RCC 7860 (cell line): Measurements from ENCODE around the gene YPEL1.
"Not testable (repeated sequence)": the region's sequence is repeated elsewhere in the genome, so short reads cannot be mapped to it uniquely, and the experiment has no call there.

Experiments
- DNase-seq: peaks from one replicate; pipeline ENCODE4 v3.0.0-alpha.2; 2015; ENCODE audit warnings: low spot score
- FAIRE-seq: peaks from 2 replicates; lab custom pipeline; 2012; peaks lifted over from hg19 to GRCh38; lab: Jason Lieb, UNC

Gene YPEL1

GRCh38 chr22:21701384-21701971 lies 34.1 kb downstream of the YPEL1 start:
- FAIRE-seq (no peak), DNase-seq (no peak)

- DNase-seq (no peak), FAIRE-seq (no peak)
Measured at GRCh38 chr22:21700822-21701221, 34.8 kb downstream of the YPEL1 start.

DNA sequence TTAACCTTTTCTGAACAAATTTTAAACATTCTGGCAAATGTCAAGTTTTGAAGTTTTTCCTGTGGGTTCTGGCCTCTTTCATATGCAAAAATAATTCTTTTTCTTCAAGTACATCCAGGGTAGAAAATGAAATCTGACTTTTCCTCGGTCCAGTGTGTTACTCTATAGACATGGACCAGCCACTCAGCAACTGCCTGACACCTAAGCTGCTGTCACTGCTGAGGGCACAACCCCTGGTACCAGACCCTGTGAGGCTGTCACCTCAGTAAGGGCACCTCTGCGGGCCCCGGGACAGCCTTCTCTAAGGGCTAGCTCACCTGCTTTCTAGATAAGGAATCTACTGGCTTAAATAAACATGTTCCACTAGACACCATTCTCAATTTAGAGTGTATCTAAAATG lies 36.0 kb downstream of the YPEL1 start:
- FAIRE-seq (no peak), DNase-seq (no peak)

GRCh38 chr22:21698430-21699329 lies 36.9 kb downstream of the YPEL1 start:
- DNase-seq: no peak
- FAIRE-seq: no peak

GRCh38 chr22:21697880-21698279 lies 37.7 kb downstream of the YPEL1 start:
- no peak for FAIRE-seq
- no peak for DNase-seq

DNA sequence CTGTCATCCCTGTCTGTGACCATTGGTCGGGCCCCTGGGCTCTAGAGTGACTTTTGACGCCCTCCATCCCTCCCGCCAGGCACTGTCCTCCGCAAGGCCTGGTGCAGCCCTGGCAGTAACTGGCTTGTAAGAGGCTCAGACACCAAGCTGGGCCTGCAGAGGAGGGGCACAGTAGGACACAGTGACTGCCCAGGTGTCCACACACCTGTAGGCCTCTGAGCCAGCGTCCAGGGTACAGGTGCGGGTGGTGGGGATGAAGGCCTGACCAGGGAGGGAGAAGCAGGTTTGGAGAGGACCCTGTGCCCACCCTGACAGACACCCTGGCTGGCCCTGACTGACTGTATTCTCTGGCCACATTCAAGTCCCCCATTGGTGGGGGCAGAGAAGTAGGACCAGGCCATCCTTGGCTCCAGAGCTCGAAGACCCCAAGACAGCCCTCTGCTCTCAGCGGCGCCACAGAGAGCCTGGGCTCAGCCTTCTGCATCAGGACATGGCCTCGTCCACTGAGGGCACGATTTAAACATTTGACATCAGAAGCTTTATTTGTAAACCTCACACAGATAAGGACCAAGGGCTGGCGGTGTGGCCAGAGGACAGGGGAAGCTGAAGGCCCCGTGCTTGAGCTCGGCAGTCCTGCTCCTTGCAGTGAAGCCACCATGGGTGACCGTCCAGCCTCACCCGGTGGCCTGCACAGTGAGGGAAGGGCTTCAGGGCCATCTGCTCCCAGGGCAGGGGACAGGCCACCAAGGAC lies 38.4 kb downstream of the YPEL1 start:
- DNase-seq: no peak
- no peak for FAIRE-seq

DNA sequence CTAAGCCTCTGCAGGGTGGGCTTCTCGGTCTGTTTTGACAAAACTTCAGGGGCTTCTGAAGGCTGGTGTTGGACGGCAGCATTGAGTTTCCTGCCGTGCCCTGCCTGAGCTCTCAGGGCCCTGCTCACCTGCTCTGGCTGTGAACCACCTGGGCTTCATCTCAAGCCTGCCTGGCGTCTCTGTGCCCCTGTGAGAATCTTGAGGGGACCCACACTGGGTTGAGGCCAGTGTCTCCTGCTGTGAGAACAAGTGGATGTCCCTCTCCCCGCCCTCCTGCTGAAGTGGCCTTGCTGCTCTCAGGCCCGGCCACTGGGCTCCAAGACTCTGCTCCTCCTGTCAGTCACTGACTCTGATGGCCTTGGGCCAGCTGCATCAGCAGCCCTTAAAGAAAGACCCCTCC lies 39.5 kb downstream of the YPEL1 start:
- DNase-seq: no peak

DNA sequence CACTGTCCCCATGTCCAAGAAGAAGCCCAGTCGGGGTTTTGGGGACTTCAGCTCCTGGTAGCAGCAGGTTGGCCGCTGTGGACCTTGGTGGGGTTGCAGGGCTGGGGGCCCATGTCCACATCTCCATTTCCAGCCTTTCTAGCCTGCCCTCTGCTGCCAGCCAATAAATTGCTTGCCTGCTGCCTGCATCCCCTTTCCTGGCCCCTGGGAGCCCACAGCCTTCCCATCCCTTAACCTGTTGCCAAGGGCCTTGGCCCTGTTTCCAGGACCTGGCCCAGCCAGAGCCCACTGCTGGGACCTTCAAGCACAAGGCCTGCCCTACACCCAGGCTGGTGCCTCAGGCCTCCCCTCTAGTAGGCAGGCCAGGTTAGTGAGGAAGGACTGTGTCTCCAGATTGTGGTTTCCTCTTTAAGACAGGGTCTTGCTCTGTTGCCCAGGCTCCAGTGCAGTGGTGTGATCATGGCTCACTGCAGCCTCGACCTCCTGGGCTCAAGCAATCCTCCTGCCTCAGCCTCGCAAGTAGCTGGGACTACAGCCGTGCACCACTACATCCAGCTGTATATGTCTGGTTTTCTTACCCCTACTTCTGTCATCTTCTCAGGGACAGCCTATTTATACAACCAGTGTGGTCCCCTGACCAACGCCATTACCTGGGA lies 40.0 kb downstream of the YPEL1 start:
- no peak for FAIRE-seq
- DNase-seq: no peak

More for the DNA sequence above, 39.5 kb downstream of the YPEL1 start:
- FAIRE-seq: no peak

DNA sequence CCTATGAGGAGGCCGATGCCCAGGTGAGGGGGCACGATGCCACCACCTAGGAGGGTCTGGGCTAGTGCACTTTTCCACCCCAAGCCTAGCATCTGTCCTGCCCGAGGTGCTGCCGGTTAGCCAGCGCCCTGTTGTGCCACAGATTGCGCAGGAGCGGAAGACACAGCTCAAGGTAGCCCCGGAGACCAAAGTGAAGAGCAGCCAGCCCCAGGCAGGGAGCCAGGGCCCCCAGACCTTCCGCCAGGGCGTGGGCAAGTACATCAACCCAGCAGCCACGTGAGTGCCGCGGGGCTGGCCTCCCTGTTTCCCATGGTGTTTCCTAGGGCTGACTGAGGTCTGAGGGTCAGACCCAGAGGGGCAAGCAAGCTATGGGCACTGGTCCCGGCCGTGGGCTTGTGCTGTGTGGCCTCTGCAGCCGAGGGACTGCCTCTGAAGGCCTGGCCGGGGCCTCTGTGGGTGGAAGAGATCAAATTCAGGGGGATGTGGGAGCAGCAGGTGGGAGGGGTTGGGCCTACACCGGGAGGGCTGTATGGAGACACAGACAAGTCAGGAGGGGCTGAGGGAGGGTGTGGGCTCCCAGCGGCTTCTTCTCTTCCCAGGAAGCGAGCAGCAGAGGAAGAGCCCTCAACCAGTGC lies 40.7 kb downstream of the YPEL1 start:
- DNase-seq (no peak), FAIRE-seq (no peak)

DNA sequence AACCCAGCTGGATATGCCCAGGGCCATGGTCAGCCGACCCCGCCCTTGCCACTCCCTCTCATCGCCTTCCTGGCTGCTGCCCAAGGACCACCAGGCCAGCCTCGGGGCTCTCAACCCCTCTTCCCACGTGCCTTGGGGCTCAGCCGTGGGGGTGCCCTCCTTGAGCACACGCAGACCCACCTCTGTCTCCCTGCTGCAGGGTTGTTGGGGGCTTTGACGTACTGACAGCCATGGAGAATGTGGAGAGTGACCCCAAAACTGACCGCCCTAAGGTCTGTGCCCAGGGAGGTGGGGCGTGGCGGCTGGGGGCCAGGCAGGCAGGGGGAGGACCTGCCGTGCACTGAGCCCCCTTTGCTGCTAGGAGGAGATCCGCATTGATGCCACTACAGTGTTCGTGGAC lies 41.2 kb downstream of the YPEL1 start:
- DNase-seq: no peak
- FAIRE-seq: no peak

- FAIRE-seq: no peak
Measured at GRCh38 chr22:21693999-21694341, 41.6 kb downstream of the YPEL1 start.

DNA sequence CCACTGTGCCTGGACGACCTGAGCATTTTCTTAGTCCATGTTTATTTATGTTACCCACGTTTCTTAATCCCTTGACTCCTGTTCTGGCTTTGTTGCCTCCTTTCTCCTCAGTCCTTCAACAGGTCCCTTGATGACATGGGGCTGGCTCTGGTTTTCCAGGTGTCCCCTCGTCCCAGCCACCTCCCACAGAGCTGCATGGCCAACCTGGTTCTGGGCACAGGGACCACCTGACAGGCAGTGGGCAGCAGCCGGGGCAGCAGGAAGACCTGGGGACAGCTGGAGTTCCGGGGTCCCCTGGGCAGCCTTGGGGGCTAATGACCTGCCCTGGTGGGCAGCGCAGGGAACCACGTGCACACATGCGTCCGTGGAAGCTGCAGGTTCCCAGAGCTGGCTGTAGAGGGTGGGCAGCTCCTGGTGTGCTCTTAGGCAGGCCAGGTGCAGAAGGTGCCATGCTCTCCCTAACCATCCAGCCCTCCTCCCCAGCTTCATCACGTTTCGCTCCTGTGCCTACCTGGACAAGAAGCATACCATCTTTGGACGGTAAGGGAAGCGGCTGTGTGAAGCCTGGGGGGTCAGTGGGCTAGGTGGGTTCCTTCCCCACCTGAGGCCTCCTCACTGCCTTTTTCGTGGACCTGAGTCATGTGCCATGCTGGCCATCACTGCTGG lies 42.1 kb downstream of the YPEL1 start:
- DNase-seq: no peak
- FAIRE-seq: no peak

More at GRCh38 chr22:21693999-21694341, 41.6 kb downstream of the YPEL1 start:
- DNase-seq: no peak

GRCh38 chr22:21692856-21693255 lies 42.7 kb downstream of the YPEL1 start:
- FAIRE-seq, DNase-seq: not testable (repeated sequence)

- DNase-seq (no peak), FAIRE-seq (no peak)
Measured at GRCh38 chr22:21691816-21692215, 43.8 kb downstream of the YPEL1 start.

GRCh38 chr22:21690401-21690801 lies 45.2 kb downstream of the YPEL1 start:
- no peak for DNase-seq
- FAIRE-seq: no peak

DNA sequence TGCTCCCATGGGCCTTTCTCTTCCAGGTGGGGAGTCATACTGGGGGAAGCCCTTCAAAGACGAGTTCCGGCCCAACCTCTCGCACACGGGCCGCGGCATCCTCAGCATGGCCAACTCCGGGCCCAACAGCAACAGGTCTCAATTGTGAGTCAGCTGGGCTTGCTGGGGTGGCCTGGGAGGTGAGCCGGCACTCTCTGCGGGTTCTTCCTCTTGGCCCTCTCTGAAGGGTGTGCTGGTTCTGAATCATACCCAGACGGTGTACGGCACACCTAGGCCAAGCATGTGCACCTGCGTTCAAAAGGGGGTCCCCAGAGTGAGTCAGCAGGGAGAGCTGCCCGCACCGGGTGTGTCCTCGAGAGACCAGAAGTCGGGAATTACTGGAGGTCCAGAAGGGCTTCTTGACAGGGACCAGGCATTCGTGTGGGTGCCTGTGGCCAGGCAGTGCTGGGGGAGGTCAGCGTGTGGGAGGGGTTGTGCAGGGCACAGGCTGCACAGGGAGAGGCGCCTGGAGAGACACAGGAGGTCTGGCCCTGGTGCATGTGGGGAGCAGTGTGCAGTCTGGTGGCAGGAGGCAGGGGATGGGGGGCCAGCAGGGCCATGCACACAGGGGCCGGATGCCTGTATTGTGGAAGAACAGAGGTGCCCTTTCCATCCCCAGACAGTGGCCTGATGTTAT lies 46.8 kb downstream of the YPEL1 start:
- FAIRE-seq (no peak), DNase-seq (no peak)

DNA sequence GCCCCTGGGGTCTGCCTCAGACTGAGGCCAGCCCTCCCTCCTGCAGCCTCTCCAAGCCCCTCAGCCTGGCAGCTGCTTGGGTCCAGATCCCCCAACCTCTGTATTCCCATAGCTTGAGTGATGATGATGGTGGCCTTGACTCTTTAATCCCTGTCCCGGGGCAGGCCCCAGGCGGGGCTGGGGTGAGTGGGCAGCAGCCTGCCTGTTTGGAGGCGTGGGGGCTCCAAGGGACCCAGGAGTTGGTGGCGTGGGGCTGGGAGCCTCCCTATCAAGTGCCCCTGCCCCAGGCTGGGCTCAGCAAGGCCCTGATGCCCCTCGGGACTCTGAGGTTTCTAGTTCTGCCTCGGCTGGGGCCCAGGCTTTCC lies 47.3 kb downstream of the YPEL1 start:
- no peak for DNase-seq

GRCh38 chr22:21687685-21688259 lies 47.8 kb downstream of the YPEL1 start:
- DNase-seq: no peak
- no peak for FAIRE-seq

More for the DNA sequence above, 47.3 kb downstream of the YPEL1 start:
- no peak for FAIRE-seq

DNA sequence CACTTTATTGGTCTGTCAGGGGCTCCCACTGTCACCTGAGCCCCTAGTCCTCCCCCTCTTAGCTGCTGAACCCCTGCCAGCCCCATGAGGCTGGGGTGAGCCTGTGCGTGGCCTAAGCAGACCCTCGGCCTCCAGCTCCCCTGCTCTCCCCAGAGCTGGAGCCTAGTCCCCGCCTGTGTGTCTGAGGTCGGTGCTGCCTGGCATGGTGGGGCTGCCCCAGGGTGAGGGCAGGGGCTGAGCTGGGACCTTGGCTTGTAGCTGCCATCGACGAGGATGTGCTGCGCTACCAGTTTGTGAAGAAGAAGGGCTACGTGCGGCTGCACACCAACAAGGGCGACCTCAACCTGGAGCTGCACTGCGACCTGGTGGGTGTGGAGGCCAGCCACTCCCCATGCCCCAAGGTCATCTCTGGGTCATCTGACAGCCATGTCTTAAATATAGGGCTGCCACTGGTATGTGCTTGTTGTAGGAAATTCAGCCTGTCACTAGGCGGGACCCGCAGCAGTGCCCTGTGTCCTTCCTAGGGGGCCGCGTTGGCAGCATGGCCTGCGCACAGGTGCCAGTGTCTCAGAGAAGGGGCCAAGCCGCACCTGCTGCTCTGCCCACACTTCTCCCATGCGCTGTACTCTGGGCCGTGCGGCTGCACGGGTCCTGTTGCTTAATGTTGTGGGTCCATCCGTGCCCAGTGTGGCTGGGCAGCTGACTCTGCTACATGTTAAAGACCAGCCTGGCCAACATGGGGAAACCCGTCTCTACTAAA lies 48.8 kb downstream of the YPEL1 start:
- FAIRE-seq: no peak

More for the DNA sequence above, 48.8 kb downstream of the YPEL1 start:
- no peak for DNase-seq
